Right renal pelvis (tissue), 4 donors: ENCODE data around the gene MRPL11. TPM values are rescaled to one million over a fixed set of nuclear protein-coding genes. Genes with fewer than 3 reads are reported as not detected.
"Not testable (repeated sequence)": the region's sequence is repeated elsewhere in the genome, so short reads cannot be mapped to it uniquely, and the experiment has no call there.

ENCODE experiments used
- DNase-seq, 4 donors: peaks; one replicate each; pipeline ENCODE4 v3.0.0-alpha.2; 2013; ENCODE audit warnings: low read depth in 4 of 4, low spot score in 3 of 4, missing footprints in 1 of 4
- polyA plus RNA-seq, 4 donors: library from polyadenylated mRNA; unstranded; fragments of 120-200 nt; gene quantifications; one replicate each; pipeline ENCODE4 v1.2.1, GENCODE V29; 2013; ENCODE audit not compliant: insufficient read length in 4 of 4

The MRPL11 gene
- polyA plus RNA-seq, 4 donors = 72.4 to 80.1 (median 78.3) TPM

DNA sequence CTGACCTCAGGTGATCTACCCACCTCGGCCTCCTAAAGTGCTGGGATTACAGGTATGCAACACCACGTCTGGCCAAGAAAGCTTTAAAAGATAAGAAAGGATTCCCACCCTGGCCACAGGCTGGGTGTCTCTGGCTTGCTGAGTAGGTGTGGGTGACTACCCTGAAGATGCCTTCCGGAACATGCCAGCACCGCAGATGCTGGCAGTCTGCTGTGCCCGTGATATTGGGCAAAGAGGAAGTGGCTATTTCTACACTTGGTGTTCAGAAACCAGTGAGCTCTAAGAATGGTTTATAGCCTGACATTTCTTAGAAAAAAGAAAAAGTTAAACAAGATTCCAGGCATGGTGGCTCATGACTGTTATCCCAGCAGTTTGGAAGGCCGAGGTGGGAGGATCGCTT is 6.1 kb downstream of the MRPL11 start:
- no peak for DNase-seq

DNA sequence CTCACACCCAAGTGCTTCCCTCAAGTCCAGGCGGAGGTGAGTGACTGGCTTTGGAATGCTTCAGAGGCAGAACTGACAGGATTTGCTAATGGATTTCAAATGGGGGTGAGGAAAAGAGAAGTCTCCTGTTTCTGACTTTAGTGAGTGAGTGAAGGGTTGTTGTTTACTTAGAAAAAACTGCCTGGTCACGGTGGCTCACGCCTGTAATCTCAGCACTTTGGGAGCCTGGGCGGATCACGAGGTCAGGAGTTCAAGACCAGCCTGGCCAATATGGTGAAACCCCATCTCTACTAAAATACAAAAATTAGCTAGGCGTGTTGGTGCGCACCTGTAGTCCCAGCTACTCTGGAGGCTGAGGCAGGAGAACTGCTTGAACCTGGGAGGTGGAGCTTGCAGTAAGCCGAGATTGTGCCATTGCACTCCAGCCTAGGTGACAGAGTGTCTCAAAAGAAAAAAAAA is 6.7 kb downstream of the MRPL11 start:
- not testable (repeated sequence) for DNase-seq

DNA sequence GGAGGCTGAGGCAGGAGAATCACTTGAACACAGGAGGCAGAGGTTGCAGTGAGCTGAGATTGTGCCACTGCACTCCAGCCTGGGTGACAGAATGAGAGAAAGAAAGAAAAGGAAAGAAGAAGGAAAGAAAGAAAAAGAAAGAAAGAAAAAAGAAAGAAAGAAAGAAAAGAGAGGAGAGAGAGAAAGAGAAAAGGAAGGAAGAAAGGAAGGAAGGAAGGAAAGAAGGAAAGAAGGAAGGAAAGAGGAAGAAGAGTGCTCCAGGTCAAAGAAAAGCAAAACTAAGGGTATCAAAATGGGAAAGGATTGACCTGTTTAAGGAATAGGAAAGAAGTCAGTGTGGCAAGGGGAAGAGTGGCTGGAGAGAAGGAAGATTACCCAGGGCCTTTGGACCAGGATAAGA is 7.4 kb downstream of the MRPL11 start:
- DNase-seq = not testable (repeated sequence)

DNA sequence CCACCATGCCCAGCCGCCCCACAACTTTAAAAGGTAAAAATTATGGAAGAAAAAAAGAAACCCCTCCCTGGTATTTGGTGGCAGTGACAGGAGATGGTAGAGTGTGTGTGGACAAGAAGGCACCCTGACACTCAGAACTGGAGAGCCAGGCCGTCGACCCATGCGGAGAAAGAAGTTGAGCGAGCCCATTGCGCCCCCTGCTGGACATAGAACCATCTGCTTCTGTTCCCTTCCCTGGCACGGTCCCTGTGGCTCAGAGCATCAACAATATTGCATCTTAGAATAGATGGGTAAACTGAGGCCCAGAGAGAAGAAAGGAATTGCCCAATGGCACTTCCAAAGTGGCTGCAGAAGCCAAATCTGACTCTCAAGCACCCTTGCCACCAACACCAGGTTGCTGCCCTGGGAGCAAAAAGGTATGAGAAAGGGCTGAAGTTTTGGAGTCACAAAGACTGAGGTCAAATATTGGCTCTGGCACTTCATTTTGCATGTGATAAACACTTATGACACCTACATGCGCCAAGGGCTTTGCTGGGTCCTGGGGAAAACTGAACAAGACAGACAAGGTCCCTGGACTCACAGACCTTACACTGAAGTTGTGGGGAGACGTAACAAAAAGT is 8.6 kb downstream of the MRPL11 start:
- peak in 3 of 4 donors; percentile 34 to 49 (median 40) for DNase-seq

DNA sequence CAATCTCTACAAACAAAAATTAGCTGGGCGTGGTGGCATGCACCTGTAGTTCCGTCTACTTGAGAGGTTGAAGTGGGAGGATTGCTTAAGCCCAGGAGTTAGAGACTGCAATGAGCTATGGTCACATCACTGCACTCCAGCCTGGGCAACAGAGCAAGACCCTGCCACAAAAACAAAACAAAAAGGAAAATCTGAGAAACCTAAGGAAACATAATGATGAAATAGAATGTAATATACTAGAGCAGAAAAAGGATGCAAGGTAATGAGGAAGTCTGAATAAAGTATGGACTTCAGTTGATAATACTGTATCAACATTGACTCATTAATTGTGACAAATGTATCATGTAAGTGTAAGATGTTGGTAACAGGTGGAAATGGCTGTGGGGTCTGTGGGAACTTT is 9.7 kb downstream of the MRPL11 start:
- DNase-seq = no peak

DNA sequence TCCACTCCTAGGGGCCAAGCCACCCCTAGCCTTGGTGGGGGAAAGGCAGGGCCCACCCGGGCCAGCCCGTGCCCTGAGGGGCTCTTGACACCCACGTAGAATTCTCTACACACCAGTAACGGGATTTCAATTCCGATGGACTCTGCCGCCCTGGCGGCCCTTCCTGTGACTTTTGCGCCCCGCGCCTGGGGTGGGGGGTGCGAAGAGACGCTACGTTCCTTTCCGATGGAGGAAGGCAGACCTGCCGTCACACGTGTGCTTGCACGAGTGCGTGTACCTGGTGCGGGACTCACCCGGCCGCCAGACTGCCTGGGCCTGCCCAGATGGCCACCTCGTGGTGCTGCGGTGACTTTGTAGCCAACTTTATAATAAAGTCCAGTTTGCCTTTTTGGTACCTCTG is 12.3 kb downstream of the MRPL11 start:
- DNase-seq = no peak

DNA sequence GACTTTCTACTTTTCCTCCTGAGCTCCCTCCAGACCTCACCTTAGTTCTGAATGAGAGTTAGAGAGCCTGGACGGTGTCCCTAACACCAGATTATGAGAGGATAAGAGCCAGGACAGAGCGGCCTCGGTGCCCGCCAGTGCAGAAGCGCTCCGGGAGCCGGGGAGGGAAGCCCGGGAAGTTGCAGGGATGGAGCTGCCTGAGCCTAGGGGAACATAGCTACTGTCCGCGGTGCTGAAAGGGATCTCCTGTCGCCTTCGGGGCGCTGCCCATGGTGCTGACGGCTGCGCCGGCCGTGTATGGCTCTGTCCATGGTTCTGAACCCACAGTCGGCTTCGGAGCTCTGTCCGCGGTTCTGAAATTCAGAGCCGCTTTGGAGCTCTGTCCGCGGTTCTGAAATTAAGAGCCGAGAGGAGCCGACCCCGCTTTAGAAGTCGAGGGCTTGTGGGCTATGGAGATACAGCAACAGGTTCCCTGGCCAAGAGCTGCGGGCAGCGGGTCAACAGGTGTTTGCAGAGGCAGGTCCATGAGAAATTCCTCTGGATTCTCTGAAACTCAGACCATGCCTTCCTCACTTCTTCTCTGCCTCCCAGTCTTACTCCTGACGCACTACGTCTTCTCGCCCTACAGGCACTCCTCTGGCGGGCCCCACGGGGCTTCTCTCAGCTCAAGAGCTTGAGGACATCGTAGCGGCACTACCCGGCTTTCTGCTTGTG is 17.0 kb downstream of the MRPL11 start:
- peak; percentile 79 to 95 (median 88) for DNase-seq

DNA sequence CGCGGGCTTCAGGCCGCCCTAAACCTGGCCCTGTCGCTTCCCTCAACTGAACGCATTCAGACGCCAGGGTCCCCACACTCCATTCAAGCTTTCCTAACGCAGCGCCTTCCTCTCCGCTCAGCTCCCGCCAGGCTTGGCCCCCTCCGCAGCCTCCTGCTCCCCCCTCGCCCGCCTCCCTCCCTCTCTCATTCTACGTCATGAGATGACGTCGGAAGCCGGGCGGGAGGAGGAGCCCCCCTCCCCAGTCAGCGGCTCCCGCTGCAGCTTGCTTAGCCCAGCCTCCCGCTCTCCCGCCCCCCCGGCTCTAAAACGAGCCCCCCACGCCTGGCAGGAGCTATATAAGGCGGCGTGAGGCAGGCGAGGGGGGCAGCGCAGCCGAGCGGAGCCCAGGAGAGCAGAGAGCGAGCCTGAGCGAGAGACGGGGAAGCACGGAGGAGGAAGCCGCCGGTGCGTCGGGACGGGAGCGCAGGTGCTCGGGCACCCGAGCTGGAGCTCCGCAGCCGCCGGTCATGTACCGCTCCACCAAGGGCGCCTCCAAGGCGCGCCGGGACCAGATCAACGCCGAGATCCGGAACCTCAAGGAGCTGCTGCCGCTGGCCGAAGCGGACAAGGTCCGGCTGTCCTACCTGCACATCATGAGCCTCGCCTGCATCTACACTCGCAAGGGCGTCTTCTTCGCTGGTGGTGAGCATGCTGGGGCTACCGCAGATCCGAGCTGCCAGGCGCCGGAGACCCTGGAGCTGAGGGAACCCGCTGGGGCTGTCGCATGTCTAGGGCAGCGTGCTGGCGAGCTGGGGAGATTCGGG is 17.8 kb downstream of the MRPL11 start, which contains the start of gene NPAS4:
TSS of gene NPAS4 (plus strand) at position 365 of the 806 bp plus-strand sequence. CDS start at position 510, 145 bp downstream.
- no peak for DNase-seq

DNA sequence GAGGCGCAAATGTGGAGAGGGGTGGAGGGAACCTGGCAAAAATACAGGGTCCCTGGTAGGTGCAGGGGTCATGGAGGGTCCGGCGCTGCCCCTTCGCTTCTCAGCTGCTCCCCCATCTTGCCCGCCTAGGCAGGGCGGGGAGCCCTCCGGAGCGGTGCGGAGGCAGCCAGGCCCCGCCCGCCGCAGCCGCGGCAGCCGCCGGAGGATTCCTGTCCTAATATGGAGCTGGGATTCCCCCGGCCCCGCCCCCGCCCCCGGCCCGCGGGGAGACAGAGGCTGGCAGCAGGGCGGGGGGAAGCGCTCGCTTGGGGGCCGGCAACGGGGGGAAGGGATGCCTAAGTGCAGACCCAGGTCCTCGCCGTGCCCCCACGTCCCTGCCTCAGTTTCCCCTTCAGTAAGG is 18.8 kb downstream of the MRPL11 start:
- DNase-seq = no peak

DNA sequence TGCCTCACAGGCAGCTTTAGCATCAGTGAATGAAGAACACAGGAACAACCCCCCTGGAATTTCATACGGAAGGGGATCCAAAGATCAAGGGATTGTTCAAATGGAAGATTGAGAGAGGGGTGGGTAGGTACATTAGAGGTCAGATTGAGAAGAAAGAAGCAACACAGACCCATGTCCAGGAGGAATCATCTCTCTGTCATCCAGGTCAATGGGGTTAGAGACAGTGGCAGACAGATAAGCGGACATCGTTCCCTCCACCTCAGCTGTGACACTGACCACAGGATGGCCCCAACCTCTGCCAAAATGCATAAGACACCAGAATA is 19.7 kb downstream of the MRPL11 start:
- no peak for DNase-seq

DNA sequence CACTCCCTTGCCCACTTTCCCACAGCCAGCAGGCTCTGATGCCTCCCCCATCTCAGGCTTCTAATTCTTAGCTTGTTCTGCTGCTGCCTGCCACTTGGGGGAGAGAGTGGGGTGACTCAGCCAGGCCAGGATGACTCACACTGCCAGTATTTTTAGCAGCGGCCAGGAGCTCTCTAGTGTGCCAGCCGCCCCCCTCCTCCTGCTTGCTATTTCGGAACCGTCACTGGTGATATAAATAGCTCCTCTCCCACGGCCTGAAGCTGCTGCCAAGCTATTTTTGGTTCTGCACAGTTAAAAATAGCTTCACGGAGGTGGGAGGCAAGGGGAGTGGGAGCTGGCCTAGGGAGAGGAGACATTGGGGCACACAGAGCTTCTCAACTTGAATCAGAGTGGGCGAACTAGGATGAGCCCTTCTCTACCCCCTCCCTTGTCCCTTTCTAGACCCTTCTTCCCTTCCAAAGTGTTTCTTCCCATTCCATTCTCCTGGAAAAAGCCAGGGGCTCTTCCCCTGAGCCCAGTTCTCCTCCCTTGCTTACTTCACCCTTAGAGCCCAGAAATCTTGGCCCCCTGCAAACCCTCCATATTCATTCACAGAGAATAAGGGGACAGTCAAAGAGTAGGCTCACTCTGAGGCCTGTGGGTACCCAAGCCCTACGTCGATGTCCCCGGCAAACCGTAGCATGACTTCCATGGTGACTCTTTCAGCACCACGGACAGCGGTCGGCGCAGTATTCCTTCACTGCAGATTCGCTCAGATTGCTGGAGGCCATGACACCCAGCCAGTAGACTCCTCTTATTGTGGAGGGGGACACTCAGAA is 20.3 kb downstream of the MRPL11 start:
- DNase-seq = peak; percentile 57 to 70 (median 65)

DNA sequence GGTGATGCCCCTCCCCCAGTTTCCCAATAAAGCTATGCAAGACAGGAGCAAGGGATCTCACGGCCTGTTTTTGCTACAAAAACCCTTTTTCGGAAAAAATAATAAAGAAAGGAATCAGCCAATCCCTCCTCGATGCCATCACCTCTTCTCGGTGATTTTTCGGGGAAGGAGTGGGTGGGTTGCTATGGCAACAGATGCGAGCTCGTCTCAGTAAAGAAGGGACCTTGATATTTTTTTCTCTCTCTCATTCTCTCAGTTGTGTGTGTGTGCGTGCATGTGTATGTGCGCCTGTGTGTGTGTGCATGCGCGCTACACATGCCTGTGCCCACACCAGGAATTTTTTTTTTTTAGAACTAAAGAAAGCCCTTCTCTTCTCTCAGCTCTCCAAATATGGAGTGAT is 21.6 kb downstream of the MRPL11 start:
- DNase-seq = no peak

DNA sequence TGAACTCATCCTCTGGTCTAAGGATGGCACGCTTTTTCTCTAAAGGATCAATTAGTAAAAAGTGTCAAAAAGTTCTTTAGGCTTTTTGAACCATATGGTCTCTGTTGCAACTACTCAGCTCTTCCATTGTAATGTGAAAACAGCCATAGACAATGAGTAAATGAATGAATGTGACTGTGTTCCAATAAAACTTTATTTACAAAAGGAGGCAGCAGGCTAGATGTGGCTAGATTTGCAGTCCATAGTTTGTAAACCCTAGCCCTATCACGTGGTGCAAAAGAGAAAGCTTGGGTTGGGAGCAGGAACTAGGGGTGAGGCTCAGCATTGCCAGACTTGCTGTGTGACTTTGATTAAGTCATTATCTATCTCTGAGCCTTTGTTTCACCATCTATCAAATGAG is 23.2 kb downstream of the MRPL11 start:
- DNase-seq = no peak

DNA sequence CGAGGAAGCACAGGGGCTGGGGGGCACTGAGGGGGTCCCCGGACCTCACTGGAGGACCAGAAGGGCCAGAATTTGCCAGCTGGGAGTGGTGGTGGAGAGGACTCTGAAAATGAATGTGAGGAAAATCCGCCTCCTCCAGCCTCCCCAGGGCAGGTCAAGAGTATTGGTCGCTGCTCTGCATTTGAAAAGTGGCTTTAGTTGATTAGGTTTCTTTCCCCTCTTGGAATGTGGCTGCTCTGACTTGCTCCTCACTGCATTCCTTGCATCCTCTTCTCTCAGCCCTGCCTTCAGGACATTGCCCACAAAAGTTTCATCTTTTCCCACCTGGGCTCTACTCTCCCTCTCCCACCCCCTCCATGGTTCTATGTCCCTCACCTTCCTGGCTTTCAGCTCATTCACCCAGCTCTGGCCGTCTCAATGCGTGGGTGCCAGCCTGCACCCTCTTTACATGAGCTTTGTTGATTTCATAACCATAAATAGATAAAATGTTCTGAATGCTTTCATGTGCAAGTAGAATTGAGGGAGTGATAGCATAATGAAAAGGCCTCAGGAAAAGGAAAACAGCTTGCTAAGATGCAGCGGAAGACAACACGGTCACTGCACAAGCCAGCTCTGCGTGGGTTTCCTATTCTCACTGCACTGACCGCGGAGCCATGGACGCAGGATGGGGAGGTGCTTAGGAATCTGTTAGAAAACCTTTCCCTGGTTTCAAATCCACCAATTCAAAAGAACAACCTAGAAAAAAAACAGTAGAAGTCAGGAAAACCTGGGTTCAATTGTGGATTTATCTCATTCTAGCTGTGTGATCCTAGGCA is 24.3 kb downstream of the MRPL11 start:
- no peak for DNase-seq

DNA sequence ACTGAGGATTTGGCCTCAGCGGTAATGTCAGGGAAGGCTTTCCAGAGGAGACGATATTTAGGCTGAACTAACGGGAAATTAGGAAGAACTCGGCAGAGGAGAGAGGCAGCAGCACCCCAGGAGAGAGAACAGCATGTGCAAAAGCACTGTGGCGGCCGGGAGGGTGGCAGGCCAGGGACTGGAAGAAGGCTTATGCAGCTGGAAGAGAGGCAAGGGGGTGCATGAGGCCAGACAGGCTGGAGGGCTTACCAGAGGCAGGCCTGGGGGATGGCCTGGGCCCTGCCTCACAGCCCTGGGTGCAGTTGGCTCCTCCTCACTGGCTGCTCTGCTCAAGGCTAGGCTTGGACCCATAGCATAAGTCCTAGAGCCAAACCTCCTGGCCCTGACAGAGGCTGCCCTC is 25.5 kb downstream of the MRPL11 start:
- DNase-seq = no peak

DNA sequence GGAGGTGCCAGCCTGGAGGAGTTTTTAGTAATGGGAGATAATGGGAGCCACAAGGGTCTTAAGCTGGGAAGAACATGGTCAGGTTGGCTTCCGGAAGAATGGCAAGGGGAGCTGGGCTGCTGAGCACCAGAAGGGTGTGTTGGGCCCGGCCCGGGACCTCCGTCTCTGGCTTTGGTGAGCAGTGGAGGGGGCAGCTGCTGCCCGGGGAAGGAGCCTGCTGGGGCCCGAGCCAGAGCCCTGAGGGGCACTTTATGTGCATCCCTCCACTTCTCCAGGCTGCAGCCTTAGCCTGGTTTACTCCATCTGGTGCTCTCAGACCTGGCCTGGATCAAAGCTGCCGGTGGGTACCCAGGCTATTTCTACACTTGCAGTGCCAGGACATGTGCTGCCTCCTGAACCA is 26.5 kb downstream of the MRPL11 start:
- no peak for DNase-seq

DNA sequence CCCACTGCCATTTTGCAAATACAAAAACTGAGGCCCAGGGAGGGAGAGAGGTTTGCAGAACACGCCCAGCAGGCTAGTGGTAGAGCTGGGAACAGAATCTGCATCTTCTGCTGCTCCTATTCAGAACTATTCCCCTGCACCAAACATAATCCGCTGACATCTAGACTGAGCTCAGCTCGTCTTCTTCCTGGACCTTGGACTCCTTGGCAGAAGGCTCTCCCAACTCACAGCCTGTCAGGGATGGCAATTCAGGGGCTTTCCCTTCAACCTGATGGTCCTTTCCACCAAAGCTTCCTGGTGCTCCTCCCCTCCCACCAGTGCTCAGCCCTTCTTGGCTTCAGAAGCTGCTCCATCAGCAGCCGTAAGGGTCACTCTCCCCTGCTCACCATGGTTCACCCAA is 27.3 kb downstream of the MRPL11 start:
- DNase-seq = no peak

DNA sequence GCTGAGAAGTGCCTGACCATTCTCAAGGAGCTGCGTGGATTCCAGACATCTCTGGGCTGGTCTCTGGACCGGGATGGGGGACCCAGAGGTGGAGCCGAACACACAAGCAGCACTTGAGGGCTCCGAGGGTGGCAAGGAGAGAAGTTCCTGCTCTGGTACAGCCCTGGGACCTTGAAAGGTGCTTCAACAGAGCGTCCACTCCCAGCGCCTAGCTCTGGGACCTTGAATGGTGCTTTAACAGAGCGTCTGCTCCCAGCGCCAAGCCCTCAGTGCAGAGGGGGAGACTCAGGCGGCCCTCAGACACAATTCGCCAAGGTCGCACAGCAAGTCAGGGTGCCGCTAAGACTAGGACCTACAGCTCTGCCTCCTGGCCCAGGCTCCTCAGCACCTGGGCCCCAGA is 28.5 kb downstream of the MRPL11 start:
- DNase-seq = no peak

DNA sequence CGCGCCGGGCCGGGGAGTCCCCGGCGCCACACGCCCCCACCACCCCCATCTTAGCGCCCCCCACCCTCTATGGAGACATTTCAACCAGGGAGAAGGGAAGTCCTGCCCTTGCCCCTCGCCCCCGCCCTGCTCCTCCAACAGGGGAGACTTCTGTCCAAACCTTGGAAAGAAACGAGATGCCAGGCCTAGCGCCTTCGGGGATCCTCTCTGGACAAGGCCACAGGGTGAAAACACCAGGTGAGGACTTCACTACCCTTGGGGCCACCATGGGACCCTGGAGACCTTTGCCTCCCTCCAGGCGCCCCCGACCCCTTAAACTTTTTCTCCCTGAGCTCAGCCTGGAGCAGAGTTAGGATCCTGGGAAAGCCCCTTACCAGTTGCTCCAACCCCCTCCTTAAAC is 29.4 kb downstream of the MRPL11 start:
- no peak for DNase-seq
